Measurements from ENCODE around the gene CHRM2.

Gene CHRM2

GRCh38 chr7:136887317-136887716, 18.9 kb downstream of the CHRM2 start:
- no peak for TF ChIP-seq CTCF (IDR thresholded peaks at IDR 0.05; ENCODE audit: borderline replicate concordance, extremely low read depth, low read length, poor library complexity, severe bottlenecking)
- TF ChIP-seq EZH2 (IDR thresholded peaks at IDR 0.05; ENCODE audit: borderline replicate concordance, low read depth, low read length, severe bottlenecking) = no peak
- ATAC-seq (ENCODE audit: insufficient read depth, low read depth) (no peak), DNase-seq (no peak)
- H3K27ac ChIP-seq (ENCODE audit: low read length) = no peak overlapping the region
- H3K9me3 ChIP-seq (ENCODE audit: insufficient read depth, low read length, severe bottlenecking) = no peaks in the 10 kb centered on the region
- no peak overlapping the region for H3K4me2 ChIP-seq (ENCODE audit: insufficient read depth, low read length)
- H4K20me1 ChIP-seq (ENCODE audit: insufficient read depth, low read length) = no peaks in the 10 kb centered on the region
- H2AFZ ChIP-seq (ENCODE audit: low read depth, low read length) = no peak overlapping the region
- H3K4me3 ChIP-seq (ENCODE audit: low read depth in 1 of 2, low read length in 2 of 2) = no peak overlapping the region
- no peaks in the 10 kb centered on the region for H3K4me1 ChIP-seq (ENCODE audit: insufficient read depth, low read length)
- H3K9ac ChIP-seq (ENCODE audit: low read depth, low read length) = no peak overlapping the region
- H3K27me3 ChIP-seq (ENCODE audit: insufficient read depth, low read length, poor library complexity) = no peaks in the 10 kb centered on the region
- H3K79me2 ChIP-seq (ENCODE audit: insufficient read depth, low read length) = no peaks in the 10 kb centered on the region
- H3K36me3 ChIP-seq (ENCODE audit: insufficient read depth, low read length) = no peaks in the 10 kb centered on the region

- Histone ChIP-seq H3K4me1 (ENCODE audit: insufficient read depth, low read length) (no peaks in the 10 kb centered on the region), H2AFZ (ENCODE audit: low read depth, low read length) (no peak overlapping the region), H3K79me2 (ENCODE audit: insufficient read depth, low read length) (no peaks in the 10 kb centered on the region), H3K36me3 (ENCODE audit: insufficient read depth, low read length) (no peaks in the 10 kb centered on the region), H3K27ac (ENCODE audit: low read length) (no peak overlapping the region), H3K9me3 (ENCODE audit: insufficient read depth, low read length, severe bottlenecking) (no peaks in the 10 kb centered on the region), H3K4me3 (ENCODE audit: low read depth in 1 of 2, low read length in 2 of 2) (no peak overlapping the region), H3K9ac (ENCODE audit: low read depth, low read length) (no peak overlapping the region), H3K4me2 (ENCODE audit: insufficient read depth, low read length) (no peak overlapping the region), H3K27me3 (ENCODE audit: insufficient read depth, low read length, poor library complexity) (no peaks in the 10 kb centered on the region), H4K20me1 (ENCODE audit: insufficient read depth, low read length) (no peaks in the 10 kb centered on the region)
- TF ChIP-seq CTCF (IDR thresholded peaks at IDR 0.05; ENCODE audit: borderline replicate concordance, extremely low read depth, low read length, poor library complexity, severe bottlenecking) (no peak), EZH2 (IDR thresholded peaks at IDR 0.05; ENCODE audit: borderline replicate concordance, low read depth, low read length, severe bottlenecking) (no peak)
- no peak for DNase-seq
- no peak for ATAC-seq (ENCODE audit: insufficient read depth, low read depth)
Observed at GRCh38 chr7:136890399-136890798, 21.9 kb downstream of the CHRM2 start.

- H3K27me3 ChIP-seq (ENCODE audit: insufficient read depth, low read length, poor library complexity) = no peaks in the 10 kb centered on the region
- DNase-seq (no peak), ATAC-seq (ENCODE audit: insufficient read depth, low read depth) (no peak)
- H4K20me1 ChIP-seq (ENCODE audit: insufficient read depth, low read length) = no peaks in the 10 kb centered on the region
- H3K9me3 ChIP-seq (ENCODE audit: insufficient read depth, low read length, severe bottlenecking) = no peaks in the 10 kb centered on the region
- no peak overlapping the region for H3K4me3 ChIP-seq (ENCODE audit: low read depth in 1 of 2, low read length in 2 of 2)
- no peak overlapping the region for H3K4me2 ChIP-seq (ENCODE audit: insufficient read depth, low read length)
- no peak overlapping the region for H3K27ac ChIP-seq (ENCODE audit: low read length)
- no peaks in the 10 kb centered on the region for H3K36me3 ChIP-seq (ENCODE audit: insufficient read depth, low read length)
- H2AFZ ChIP-seq (ENCODE audit: low read depth, low read length) = no peak overlapping the region
- H3K79me2 ChIP-seq (ENCODE audit: insufficient read depth, low read length) = no peaks in the 10 kb centered on the region
- no peak for TF ChIP-seq EZH2 (IDR thresholded peaks at IDR 0.05; ENCODE audit: borderline replicate concordance, low read depth, low read length, severe bottlenecking)
- no peak for TF ChIP-seq CTCF (IDR thresholded peaks at IDR 0.05; ENCODE audit: borderline replicate concordance, extremely low read depth, low read length, poor library complexity, severe bottlenecking)
- no peak overlapping the region for H3K9ac ChIP-seq (ENCODE audit: low read depth, low read length)
- H3K4me1 ChIP-seq (ENCODE audit: insufficient read depth, low read length) = no peaks in the 10 kb centered on the region
Observed at GRCh38 chr7:136891850-136892249, 23.4 kb downstream of the CHRM2 start.

GRCh38 chr7:136894789-136895188, 26.3 kb downstream of the CHRM2 start:
- DNase-seq = no peak
- H3K27me3 ChIP-seq (ENCODE audit: insufficient read depth, low read length, poor library complexity) = no peaks in the 10 kb centered on the region
- no peaks in the 10 kb centered on the region for H3K4me1 ChIP-seq (ENCODE audit: insufficient read depth, low read length)
- no peak overlapping the region for H2AFZ ChIP-seq (ENCODE audit: low read depth, low read length)
- H3K36me3 ChIP-seq (ENCODE audit: insufficient read depth, low read length) = no peaks in the 10 kb centered on the region
- H3K9me3 ChIP-seq (ENCODE audit: insufficient read depth, low read length, severe bottlenecking) = no peaks in the 10 kb centered on the region
- no peak for ATAC-seq (ENCODE audit: insufficient read depth, low read depth)
- TF ChIP-seq EZH2 (IDR thresholded peaks at IDR 0.05; ENCODE audit: borderline replicate concordance, low read depth, low read length, severe bottlenecking) = no peak
- TF ChIP-seq CTCF (IDR thresholded peaks at IDR 0.05; ENCODE audit: borderline replicate concordance, extremely low read depth, low read length, poor library complexity, severe bottlenecking) = no peak
- H3K27ac ChIP-seq (ENCODE audit: low read length) = no peak overlapping the region
- no peak overlapping the region for H3K4me3 ChIP-seq (ENCODE audit: low read depth in 1 of 2, low read length in 2 of 2)
- H3K4me2 ChIP-seq (ENCODE audit: insufficient read depth, low read length) = no peak overlapping the region
- no peak overlapping the region for H3K9ac ChIP-seq (ENCODE audit: low read depth, low read length)
- H3K79me2 ChIP-seq (ENCODE audit: insufficient read depth, low read length) = no peaks in the 10 kb centered on the region
- H4K20me1 ChIP-seq (ENCODE audit: insufficient read depth, low read length) = no peaks in the 10 kb centered on the region

All from DND-41 (cell line).